Nephron progenitor cell (in vitro differentiated cells): ENCODE measurements around the gene CLDN19.

ENCODE experiments used
- DNase-seq: peaks from one replicate; pipeline ENCODE4 v3.0.0; 2021
- H3K27ac Mint-ChIP-seq: 2 replicates; pipeline ENCODE4 v1.8.0; 2021; ENCODE audit warnings: mild to moderate bottlenecking, moderate library complexity, mixed read lengths
- H3K27me3 Mint-ChIP-seq: 2 replicates; pipeline ENCODE4 v1.8.0; 2021; ENCODE audit warnings: mild to moderate bottlenecking, low read depth, mixed read lengths; ENCODE audit not compliant: poor library complexity
- H3K36me3 Mint-ChIP-seq: 2 replicates; pipeline ENCODE4 v1.8.0; 2021; ENCODE audit warnings: low read depth, mixed read lengths
- H3K4me1 Mint-ChIP-seq: 2 replicates; pipeline ENCODE4 v1.8.0; 2021; ENCODE audit warnings: mixed read lengths
- H3K4me3 Mint-ChIP-seq: 2 replicates; pipeline ENCODE4 v1.8.0; 2021; ENCODE audit warnings: mild to moderate bottlenecking, moderate library complexity, mixed read lengths
- H3K9me3 Mint-ChIP-seq: 2 replicates; pipeline ENCODE4 v1.8.0; 2021; ENCODE audit warnings: mild to moderate bottlenecking, moderate library complexity, mixed read lengths
- TF ChIP-seq, protein P1 (sequence below): fragments of 200-600 bp; sonication (generic); IDR thresholded peaks from 2 replicates; pipeline ENCODE4 v1.5.0; 2021; ENCODE audit warnings: antibody characterized with exemption

Gene CLDN19

DNA sequence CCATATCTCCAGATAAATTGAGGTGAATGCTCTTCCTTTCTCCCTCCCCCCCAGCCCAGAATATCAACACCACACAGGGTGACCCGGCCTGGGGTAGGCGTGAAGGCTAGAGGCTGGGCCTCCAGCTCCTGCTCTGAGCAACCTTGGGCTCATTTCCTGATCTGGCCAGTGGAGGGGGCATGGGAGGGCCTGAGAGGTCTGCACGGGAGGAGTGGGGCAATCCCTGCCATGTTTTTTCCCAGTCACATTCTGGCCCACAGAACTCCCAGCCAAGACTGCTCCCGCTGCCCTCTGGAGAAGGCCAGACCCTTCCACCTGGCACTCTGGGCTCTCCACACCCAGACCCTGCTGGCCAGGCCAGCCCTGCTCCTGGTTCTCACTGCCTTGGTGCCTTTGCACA lies 3.9 kb downstream of the CLDN19 start:
- DNase-seq = no peak
- peaks cover 2% of the 10 kb centered on the region for H3K27me3 Mint-ChIP-seq
- H3K36me3 Mint-ChIP-seq = no peaks in the 10 kb centered on the region
- H3K4me3 Mint-ChIP-seq = no peak overlapping the region
- no peaks in the 10 kb centered on the region for H3K9me3 Mint-ChIP-seq
- peaks cover 42% of the 10 kb centered on the region for H3K4me1 Mint-ChIP-seq
- H3K27ac Mint-ChIP-seq = no peak overlapping the region
- TF ChIP-seq, protein P1, sequence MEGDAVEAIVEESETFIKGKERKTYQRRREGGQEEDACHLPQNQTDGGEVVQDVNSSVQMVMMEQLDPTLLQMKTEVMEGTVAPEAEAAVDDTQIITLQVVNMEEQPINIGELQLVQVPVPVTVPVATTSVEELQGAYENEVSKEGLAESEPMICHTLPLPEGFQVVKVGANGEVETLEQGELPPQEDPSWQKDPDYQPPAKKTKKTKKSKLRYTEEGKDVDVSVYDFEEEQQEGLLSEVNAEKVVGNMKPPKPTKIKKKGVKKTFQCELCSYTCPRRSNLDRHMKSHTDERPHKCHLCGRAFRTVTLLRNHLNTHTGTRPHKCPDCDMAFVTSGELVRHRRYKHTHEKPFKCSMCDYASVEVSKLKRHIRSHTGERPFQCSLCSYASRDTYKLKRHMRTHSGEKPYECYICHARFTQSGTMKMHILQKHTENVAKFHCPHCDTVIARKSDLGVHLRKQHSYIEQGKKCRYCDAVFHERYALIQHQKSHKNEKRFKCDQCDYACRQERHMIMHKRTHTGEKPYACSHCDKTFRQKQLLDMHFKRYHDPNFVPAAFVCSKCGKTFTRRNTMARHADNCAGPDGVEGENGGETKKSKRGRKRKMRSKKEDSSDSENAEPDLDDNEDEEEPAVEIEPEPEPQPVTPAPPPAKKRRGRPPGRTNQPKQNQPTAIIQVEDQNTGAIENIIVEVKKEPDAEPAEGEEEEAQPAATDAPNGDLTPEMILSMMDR = no peak

DNA sequence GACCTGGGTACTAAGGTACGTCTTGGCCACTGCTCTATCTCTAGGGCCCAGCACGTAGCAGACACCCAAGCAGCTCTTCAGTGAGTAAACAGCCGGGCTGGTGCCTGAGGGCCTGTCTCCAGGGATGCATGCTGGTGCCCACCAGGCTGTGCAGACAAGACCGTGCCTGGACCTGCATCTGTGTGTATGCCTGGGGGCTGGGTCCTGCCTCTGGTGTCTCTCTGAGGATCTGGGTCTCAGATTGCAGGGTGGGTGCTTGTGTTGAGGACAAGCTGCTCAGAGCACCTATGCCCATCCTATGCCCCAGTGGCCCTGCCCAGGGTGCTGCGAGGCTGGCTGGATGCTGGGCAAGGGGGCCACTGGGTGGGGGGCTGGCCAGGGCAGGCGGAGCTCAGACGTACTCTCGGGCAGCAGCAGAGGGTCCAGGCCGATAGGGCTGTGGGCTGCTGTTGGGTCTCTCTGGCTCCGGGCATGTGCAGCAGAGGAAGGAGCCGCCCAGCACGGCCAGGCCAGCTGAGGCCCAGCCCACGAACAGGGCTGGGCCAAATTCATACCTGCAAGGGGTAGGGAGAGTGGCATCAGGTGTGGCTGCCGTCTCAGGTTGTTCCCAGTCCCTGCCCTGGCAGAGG lies 4.4 kb downstream of the CLDN19 start:
- Mint-ChIP-seq H3K4me3 (no peak overlapping the region), H3K4me1 (peaks cover 37% of the 10 kb centered on the region), H3K27ac (no peak overlapping the region), H3K27me3 (peaks cover 2% of the 10 kb centered on the region), H3K9me3 (no peaks in the 10 kb centered on the region), H3K36me3 (no peaks in the 10 kb centered on the region)
- DNase-seq = no peak
- TF ChIP-seq, protein P1 = no peak

DNA sequence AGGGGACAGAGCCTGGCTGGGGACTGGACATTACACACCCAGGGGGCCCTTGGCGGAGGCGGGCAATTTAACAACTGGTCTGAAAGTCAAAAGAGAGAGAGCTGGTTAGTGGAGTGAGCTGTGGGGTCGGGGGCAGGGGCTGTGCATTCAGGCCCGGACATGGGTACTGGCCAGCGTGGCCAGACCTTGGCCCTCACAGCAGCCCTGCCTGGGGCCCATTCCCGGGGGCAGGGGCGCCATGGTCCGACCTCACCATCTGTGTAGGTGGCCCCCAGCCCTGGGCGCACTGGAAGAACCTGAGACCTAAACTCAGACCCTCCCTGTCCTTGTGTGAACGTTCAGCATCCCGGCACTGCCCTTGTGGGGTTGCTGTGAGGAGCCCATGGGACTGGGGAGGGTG lies 5.0 kb downstream of the CLDN19 start:
- no peak overlapping the region for H3K27ac Mint-ChIP-seq
- TF ChIP-seq, protein P1 = no peak

DNA sequence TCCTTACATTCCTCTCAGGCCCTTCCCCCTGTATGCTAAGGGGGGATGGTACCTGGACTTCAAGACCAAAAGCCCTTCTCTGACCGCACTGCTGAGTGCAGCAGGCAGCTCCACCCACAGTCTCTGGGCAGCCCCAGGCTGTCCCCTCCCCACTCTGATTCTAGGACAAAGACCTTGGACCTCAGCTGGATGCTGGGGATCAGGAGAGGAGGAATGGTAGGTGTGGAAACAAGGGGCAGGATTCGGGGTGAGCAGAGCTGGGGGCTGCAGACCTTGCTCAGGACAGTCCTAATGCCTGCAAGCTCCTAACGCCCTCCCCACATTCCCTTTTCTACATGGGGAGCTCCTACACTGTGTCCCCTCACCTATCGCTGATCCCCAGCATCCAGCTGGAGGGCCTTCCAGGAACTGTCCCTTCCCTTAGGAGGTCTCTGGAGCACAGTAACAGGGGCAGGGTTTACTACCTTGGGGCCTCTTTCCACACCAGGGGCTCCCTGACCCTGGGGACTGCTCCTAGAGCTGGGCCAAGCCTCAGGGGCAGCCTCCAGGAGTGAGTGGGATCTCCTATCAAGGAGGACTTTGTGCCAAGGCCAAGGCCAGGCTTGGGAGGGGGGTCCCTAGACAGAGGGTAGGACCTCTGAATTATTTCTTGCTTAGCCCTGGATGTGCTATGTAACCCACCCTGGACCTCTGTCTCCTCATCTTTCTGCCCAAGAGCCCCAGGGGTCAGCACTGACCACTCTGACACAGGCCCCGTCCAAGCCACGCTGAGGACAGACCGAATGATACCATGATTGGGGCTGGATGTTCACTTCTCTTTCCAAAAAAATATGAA lies 5.6 kb downstream of the CLDN19 start:
- Mint-ChIP-seq H3K9me3 (no peaks in the 10 kb centered on the region), H3K4me1 (peaks cover 26% of the 10 kb centered on the region), H3K27ac (peak overlapping the region; percentile 59), H3K36me3 (no peaks in the 10 kb centered on the region), H3K27me3 (peaks cover 2% of the 10 kb centered on the region), H3K4me3 (no peak overlapping the region)
- DNase-seq = no peak
- TF ChIP-seq, protein P1 = no peak

More for the DNA sequence above, 5.0 kb downstream of the CLDN19 start:
- peaks cover 2% of the 10 kb centered on the region for H3K27me3 Mint-ChIP-seq
- no peaks in the 10 kb centered on the region for H3K36me3 Mint-ChIP-seq
- H3K9me3 Mint-ChIP-seq = no peaks in the 10 kb centered on the region
- H3K4me1 Mint-ChIP-seq = peaks cover 32% of the 10 kb centered on the region
- DNase-seq = no peak
- H3K4me3 Mint-ChIP-seq = no peak overlapping the region

DNA sequence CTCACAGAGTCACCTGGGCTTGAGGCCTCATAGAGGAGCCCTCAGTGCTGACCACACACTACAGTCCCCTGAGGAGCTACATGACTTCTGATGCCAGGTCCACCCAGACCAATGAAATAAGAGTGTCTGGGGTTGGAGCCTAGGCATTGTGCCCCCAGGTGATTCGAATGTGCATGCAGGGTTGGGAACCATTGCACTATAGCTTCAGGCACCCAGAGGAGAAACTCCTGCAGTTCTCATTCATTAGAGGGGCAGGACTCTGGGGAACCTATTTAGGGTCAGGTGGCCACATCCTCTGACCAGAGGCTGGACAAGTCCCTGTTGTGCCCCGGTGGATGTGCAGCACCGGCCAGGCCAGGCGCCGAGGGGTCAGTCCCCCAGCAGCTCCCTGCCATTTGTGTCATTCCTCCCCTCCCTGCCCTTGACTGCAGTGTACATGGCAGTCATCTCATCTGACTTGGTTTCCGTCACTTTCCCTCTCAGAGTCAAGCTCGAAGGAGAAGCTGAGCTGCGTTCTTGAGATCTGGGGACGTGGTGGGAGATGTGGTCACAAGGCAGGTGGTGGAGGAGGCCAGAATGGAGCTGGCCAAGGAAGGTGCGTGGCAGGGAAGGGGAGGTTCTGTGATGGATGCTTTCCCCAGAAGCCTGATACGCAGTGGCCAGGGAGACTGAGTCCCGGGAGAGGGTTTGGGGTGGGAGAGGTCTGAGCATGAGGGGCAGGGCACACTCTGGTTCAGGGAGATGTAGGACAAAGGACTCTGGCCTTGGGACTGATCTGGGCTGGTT lies 6.4 kb downstream of the CLDN19 start:
- Mint-ChIP-seq H3K27me3 (peaks cover 2% of the 10 kb centered on the region), H3K36me3 (no peaks in the 10 kb centered on the region), H3K27ac (peak overlapping the region; percentile 41), H3K4me1 (peaks cover 22% of the 10 kb centered on the region), H3K4me3 (no peak overlapping the region), H3K9me3 (no peaks in the 10 kb centered on the region)
- TF ChIP-seq, protein P1 = no peak
- DNase-seq = no peak
